ENCODE measurements around the gene WFIKKN1. TPM values are rescaled to one million over a fixed set of nuclear protein-coding genes. Genes with fewer than 3 reads are reported as not detected.
A peak's percentile ranks its signal among the peaks of the same experiment; 100 is the strongest.

Gene WFIKKN1
- total and polyA plus RNA-seq, 2 of the 13 experiments (the other 11 are each of a cell fraction or from before 2014, with no cell fraction given) = 1.7 to 4.9 TPM

DNA sequence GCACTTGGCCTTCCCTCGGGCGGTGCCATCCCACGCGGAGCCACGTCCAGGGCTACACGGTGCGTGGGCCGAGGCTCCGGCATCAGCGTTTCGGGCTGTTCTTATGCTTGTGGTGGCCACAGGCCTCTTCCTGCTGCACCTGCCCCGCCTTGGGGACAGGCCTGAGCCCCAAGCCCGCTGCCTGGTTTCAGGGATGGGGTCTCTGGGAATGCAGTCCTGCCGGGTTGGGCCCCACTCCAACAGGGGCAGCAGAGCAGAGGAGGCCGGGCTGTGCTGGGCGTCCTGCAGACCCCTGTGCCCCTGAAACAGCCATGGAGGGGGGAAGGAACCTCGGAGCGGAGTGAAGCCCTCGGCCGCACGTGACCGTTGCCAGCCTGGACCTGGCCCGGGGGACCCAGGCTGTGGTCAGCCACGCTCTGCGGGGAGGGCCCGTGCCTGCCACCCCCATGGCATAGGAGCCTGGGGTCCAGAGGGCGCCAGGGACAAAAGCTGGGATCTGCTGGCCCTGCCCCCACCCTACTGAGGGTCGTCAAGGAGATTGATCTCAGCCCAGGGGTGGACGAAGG is 453 bp upstream of the WFIKKN1 start (continued):
- TF ChIP-seq MBD4 (IDR thresholded peaks at IDR 0.05; ENCODE audit: borderline replicate concordance, low read length) (no peak), FOXA1 (IDR thresholded peaks at IDR 0.05) (no peak), FOXA1 (CRISPR knock-in tag; IDR thresholded peaks at IDR 0.05) (0 out of 2 replicates have a peak, but pooled peaks have one; percentile 2), TBL1XR1 (IDR thresholded peaks at IDR 0.05; ENCODE audit: borderline replicate concordance, low read length, partially characterized antibody) (no peak), FOXM1 (CRISPR knock-in tag; IDR thresholded peaks at IDR 0.05) (no peak), ZNF136 (CRISPR knock-in tag; IDR thresholded peaks at IDR 0.05; ENCODE audit: low read depth) (no peak), ONECUT2 (CRISPR knock-in tag; IDR thresholded peaks at IDR 0.05) (peak; percentile 14; the same call in 1 of the 2 replicates), RBM22 (optimal IDR thresholded peaks at IDR 0.05; ENCODE audit: low read length) (peak; percentile 4), TGIF2 (CRISPR knock-in tag; IDR thresholded peaks at IDR 0.05) (no peak), PCBP1 (IDR thresholded peaks at IDR 0.05; ENCODE audit: borderline replicate concordance, low read depth, low read length) (0 out of 2 replicates have a peak, but pooled peaks have one; percentile 14), ATF7-NPFF (CRISPR knock-in tag; IDR thresholded peaks at IDR 0.05; ENCODE audit: low read depth) (no peak; the same call in 1 of the 2 replicates), ZNF616 (CRISPR knock-in tag; IDR thresholded peaks at IDR 0.05; ENCODE audit: low read depth) (no peak), JUN (CRISPR knock-in tag; IDR thresholded peaks at IDR 0.05) (no peak), BHLHE40 (IDR thresholded peaks at IDR 0.05; ENCODE audit: low read length) (peak; percentile 69), ZNF34 (CRISPR knock-in tag; IDR thresholded peaks at IDR 0.05; ENCODE audit: borderline replicate concordance) (peak; percentile 31; the same call in 1 of the 2 replicates), PAX8 (CRISPR knock-in tag; IDR thresholded peaks at IDR 0.05; ENCODE audit: borderline replicate concordance) (0 out of 2 replicates have a peak, but pooled peaks have one; percentile 73), SNRNP70 (IDR thresholded peaks at IDR 0.05; ENCODE audit: low read depth, low read length) (no peak), FOXK1 (CRISPR knock-in tag; IDR thresholded peaks at IDR 0.05; ENCODE audit: borderline replicate concordance, low read depth) (no peak; the same call in 1 of the 2 replicates), ZNF691 (CRISPR knock-in tag; IDR thresholded peaks at IDR 0.05; ENCODE audit: borderline replicate concordance, low read depth) (no peak), SP5 (CRISPR knock-in tag; IDR thresholded peaks at IDR 0.05; ENCODE audit: borderline replicate concordance, low read depth) (no peak), FOXP1 (IDR thresholded peaks at IDR 0.05) (no peak), FOXP1 (CRISPR knock-in tag; IDR thresholded peaks at IDR 0.05) (no peak), PHF20 (CRISPR knock-in tag; IDR thresholded peaks at IDR 0.05) (no peak)
- TF ChIP-seq, protein P1, sequence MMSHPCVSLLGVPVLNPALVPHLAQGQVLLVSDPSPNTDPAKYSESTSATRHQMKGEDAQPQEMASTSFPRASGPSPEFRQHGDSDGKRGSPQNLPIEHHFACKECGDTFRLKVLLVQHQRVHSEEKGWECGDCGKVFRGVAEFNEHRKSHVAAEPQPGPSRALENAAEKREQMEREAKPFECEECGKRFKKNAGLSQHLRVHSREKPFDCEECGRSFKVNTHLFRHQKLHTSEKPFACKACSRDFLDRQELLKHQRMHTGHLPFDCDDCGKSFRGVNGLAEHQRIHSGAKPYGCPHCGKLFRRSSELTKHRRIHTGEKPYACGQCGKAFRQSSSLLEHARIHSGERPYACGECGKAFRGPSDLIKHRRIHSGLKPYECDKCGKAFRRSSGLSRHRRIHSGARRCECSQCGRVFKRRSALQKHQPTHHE (CRISPR knock-in tag; IDR thresholded peaks at IDR 0.05; ENCODE audit: borderline replicate concordance) = 0 out of 2 replicates have a peak, but pooled peaks have one; percentile 61
- TF ChIP-seq, protein P2, sequence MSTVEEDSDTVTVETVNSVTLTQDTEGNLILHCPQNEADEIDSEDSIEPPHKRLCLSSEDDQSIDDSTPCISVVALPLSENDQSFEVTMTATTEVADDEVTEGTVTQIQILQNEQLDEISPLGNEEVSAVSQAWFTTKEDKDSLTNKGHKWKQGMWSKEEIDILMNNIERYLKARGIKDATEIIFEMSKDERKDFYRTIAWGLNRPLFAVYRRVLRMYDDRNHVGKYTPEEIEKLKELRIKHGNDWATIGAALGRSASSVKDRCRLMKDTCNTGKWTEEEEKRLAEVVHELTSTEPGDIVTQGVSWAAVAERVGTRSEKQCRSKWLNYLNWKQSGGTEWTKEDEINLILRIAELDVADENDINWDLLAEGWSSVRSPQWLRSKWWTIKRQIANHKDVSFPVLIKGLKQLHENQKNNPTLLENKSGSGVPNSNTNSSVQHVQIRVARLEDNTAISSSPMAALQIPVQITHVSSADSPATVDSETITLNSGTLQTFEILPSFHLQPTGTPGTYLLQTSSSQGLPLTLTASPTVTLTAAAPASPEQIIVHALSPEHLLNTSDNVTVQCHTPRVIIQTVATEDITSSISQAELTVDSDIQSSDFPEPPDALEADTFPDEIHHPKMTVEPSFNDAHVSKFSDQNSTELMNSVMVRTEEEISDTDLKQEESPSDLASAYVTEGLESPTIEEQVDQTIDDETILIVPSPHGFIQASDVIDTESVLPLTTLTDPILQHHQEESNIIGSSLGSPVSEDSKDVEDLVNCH (CRISPR knock-in tag; IDR thresholded peaks at IDR 0.05) = no peak
